Fibroblast of mammary gland (primary cell): Measurements from ENCODE around the gene FRMD3.

Experiments used
- DNase-seq: peaks from one replicate; pipeline ENCODE4 v3.0.0-alpha.2; 2010; ENCODE audit warnings: low read depth
- H3K4me3 ChIP-seq: 2 replicates; pipeline ENCODE4 v1.5.1; 2011; ENCODE audit warnings: low read depth, mild to moderate bottlenecking, low read length, moderate library complexity; ENCODE audit not compliant: control insufficient read depth
- TF ChIP-seq, protein P1 (sequence below): conservative IDR thresholded peaks from 2 replicates; pipeline ENCODE4 v1.5.1; 2011; ENCODE audit warnings: low read depth, low read length, inconsistent platforms; ENCODE audit not compliant: control insufficient read depth, insufficient read depth

The FRMD3 gene

DNA sequence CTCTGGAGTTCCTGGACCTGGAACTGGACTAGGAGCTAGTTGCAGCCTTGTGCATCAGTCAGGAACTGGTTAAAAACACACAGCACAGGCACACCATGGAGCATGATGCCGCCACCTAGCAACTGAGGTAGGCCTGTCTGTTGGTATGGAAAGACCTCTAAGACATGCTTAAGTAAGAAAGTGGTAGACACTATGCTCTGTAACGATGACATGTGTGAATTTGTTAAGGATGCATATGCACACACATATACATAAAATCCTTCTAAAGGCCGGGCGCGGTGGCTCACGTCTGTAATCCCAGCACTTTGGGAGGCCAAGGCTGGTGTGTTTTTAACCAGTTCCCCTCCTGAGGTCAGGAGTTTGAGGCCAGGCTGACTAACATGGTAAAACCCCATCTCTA is 338.4 kb downstream of the FRMD3 start:
- TF ChIP-seq, protein P1, sequence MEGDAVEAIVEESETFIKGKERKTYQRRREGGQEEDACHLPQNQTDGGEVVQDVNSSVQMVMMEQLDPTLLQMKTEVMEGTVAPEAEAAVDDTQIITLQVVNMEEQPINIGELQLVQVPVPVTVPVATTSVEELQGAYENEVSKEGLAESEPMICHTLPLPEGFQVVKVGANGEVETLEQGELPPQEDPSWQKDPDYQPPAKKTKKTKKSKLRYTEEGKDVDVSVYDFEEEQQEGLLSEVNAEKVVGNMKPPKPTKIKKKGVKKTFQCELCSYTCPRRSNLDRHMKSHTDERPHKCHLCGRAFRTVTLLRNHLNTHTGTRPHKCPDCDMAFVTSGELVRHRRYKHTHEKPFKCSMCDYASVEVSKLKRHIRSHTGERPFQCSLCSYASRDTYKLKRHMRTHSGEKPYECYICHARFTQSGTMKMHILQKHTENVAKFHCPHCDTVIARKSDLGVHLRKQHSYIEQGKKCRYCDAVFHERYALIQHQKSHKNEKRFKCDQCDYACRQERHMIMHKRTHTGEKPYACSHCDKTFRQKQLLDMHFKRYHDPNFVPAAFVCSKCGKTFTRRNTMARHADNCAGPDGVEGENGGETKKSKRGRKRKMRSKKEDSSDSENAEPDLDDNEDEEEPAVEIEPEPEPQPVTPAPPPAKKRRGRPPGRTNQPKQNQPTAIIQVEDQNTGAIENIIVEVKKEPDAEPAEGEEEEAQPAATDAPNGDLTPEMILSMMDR, result no peak
- no peak for DNase-seq
- H3K4me3 ChIP-seq, result no peak overlapping the region

- TF ChIP-seq, protein P1, result peak; percentile 38
- H3K4me3 ChIP-seq, result no peak overlapping the region
- DNase-seq, result peak; percentile 40
Observed at GRCh38 chr9:83199240-83199639, 339.0 kb downstream of the FRMD3 start.

DNA sequence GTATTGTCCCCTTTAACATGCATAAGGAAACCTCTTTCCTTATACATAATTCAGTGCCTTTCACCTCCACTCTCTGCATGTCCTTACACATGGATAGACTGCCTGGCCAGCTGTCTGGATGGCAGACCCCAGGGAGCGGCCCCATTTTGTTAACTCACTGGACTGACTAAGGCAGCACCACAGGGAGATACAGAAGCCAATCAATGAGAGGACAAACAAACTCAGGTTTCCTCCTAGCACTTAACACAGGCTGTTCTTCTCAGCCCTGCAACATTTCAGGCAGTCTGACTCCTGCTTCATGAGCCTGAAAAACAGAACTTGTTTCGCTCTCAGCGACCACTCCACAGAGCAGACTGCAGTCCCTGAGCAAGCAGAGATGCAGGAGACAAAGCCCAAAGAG is 339.8 kb downstream of the FRMD3 start:
- TF ChIP-seq, protein P1, result no peak
- no peak overlapping the region for H3K4me3 ChIP-seq
- no peak for DNase-seq

GRCh38 chr9:83197591-83197990 is 340.6 kb downstream of the FRMD3 start:
- no peak overlapping the region for H3K4me3 ChIP-seq
- TF ChIP-seq, protein P1, result no peak
- DNase-seq, result no peak

DNA sequence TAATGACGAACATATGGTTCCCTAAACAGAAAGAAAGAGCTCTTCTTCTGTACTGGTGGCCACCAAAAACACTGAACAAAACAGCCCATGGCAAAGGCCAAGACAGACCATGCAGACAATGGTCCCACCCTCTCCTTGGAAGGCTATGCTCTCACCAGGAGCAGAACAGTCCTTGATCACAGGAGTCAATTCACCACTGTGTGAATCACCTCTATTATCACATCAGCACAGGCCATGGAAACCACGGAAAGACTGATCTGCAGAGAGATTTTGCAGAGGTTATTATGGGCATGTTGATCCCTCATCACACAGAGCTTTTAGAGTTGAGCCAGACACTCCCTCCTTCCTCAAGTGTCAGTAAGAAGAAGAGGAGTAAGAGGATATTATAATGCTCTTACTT is 341.3 kb downstream of the FRMD3 start:
- DNase-seq, result no peak
- TF ChIP-seq, protein P1, result no peak
- no peak overlapping the region for H3K4me3 ChIP-seq
